A549 (cell line): ENCODE measurements around the gene PFKFB4.
"Not testable (repeated sequence)": the region's sequence is repeated elsewhere in the genome, so short reads cannot be mapped to it uniquely, and the experiment has no call there.

Experiments
- EP300 ChIP-seq, 2 experiments: fragments of >200 bp; sonication (Bioruptor Twin); formaldehyde crosslinking; IDR thresholded peaks; 2 replicates in 1 of 2; 3 replicates in 1 of 2; pipeline ENCODE4 v1.6.1; 2016 to 2017
- FOSB ChIP-seq: fragments of 250-450 bp; sonication (Bioruptor Pico); IDR thresholded peaks from 2 replicates; pipeline ENCODE4 v1.5.0; 2020; ENCODE audit warnings: mild to moderate bottlenecking, moderate library complexity
- HDAC2 ChIP-seq: fragments of 200-600 bp; sonication (generic); IDR thresholded peaks from 2 replicates; pipeline ENCODE4 v1.6.1; 2016
- JUNB ChIP-seq: fragments of >200 bp; sonication (Bioruptor Twin); formaldehyde crosslinking; IDR thresholded peaks from 2 replicates; pipeline ENCODE4 v1.6.1; 2016
- KDM1A ChIP-seq: fragments of 200-600 bp; sonication (generic); IDR thresholded peaks from 2 replicates; pipeline ENCODE4 v1.6.1; 2016; ENCODE audit warnings: low read depth, mild to moderate bottlenecking
- PHF8 ChIP-seq: fragments of 200-600 bp; sonication (generic); IDR thresholded peaks from 2 replicates; pipeline ENCODE4 v1.6.1; 2016; ENCODE audit warnings: low read depth, mild to moderate bottlenecking, antibody characterized with exemption, moderate library complexity, borderline replicate concordance
- POLR2A ChIP-seq: IDR thresholded peaks from 2 replicates; pipeline ENCODE4 v1.6.1; 2012; ENCODE audit warnings: mild to moderate bottlenecking, low read length
- RNF2 ChIP-seq: fragments of 200-600 bp; sonication (generic); IDR thresholded peaks from 2 replicates; pipeline ENCODE4 v1.6.1; 2016; ENCODE audit warnings: low read depth, mild to moderate bottlenecking, antibody characterized with exemption, moderate library complexity, borderline replicate concordance
- TF ChIP-seq, protein P1 (sequence below): fragments of 250-450 bp; sonication (Bioruptor Pico); IDR thresholded peaks from 2 replicates; pipeline ENCODE4 v1.5.0; 2021; ENCODE audit warnings: mild to moderate bottlenecking, moderate library complexity, borderline replicate concordance
- TF ChIP-seq, protein P2 (sequence below): fragments of 200-600 bp; sonication (generic); IDR thresholded peaks from 2 replicates; pipeline ENCODE4 v1.6.1; 2016; ENCODE audit warnings: antibody characterized with exemption, mild to moderate bottlenecking, moderate library complexity
- TF ChIP-seq, protein P3 (sequence below): fragments of >200 bp; sonication (Bioruptor Twin); formaldehyde crosslinking; IDR thresholded peaks from 3 replicates; pipeline ENCODE4 v1.5.1; 2016
- TF ChIP-seq, protein P4 (sequence below): fragments of 450-650 bp; IDR thresholded peaks from 2 replicates; pipeline ENCODE4 v1.6.1; 2014; ENCODE audit warnings: antibody characterized with exemption

DNA sequence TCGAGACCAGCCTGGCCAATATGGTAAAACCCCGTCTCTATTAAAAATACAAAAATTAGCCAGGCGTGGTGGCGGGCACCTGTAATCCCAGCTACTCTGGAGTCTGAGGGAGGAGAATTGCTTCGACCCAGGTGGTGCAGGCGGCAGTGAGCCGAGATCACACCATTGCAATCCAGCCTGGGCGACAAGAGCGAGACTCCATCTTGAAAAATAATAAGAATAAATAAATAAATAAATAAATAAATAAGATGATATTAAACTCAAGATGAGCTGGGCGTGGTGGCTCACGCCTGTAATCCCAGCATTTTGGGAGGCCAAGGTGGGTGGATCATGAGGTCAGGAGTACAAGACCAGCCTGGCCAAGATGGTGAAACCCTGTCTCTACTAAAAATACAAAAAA is 75.7 kb downstream of the PFKFB4 start:
- TF ChIP-seq FOSB (CRISPR knock-in tag); EP300 (IDR thresholded peaks at IDR 0.05); PHF8; KDM1A; POLR2A; HDAC2; RNF2; JUNB: not testable (repeated sequence)
- TF ChIP-seq, protein P1, sequence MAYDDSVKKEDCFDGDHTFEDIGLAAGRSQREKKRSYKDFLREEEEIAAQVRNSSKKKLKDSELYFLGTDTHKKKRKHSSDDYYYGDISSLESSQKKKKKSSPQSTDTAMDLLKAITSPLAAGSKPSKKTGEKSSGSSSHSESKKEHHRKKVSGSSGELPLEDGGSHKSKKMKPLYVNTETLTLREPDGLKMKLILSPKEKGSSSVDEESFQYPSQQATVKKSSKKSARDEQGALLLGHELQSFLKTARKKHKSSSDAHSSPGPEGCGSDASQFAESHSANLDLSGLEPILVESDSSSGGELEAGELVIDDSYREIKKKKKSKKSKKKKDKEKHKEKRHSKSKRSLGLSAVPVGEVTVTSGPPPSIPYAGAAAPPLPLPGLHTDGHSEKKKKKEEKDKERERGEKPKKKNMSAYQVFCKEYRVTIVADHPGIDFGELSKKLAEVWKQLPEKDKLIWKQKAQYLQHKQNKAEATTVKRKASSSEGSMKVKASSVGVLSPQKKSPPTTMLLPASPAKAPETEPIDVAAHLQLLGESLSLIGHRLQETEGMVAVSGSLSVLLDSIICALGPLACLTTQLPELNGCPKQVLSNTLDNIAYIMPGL (CRISPR knock-in tag), result not testable (repeated sequence)
- TF ChIP-seq, protein P2, sequence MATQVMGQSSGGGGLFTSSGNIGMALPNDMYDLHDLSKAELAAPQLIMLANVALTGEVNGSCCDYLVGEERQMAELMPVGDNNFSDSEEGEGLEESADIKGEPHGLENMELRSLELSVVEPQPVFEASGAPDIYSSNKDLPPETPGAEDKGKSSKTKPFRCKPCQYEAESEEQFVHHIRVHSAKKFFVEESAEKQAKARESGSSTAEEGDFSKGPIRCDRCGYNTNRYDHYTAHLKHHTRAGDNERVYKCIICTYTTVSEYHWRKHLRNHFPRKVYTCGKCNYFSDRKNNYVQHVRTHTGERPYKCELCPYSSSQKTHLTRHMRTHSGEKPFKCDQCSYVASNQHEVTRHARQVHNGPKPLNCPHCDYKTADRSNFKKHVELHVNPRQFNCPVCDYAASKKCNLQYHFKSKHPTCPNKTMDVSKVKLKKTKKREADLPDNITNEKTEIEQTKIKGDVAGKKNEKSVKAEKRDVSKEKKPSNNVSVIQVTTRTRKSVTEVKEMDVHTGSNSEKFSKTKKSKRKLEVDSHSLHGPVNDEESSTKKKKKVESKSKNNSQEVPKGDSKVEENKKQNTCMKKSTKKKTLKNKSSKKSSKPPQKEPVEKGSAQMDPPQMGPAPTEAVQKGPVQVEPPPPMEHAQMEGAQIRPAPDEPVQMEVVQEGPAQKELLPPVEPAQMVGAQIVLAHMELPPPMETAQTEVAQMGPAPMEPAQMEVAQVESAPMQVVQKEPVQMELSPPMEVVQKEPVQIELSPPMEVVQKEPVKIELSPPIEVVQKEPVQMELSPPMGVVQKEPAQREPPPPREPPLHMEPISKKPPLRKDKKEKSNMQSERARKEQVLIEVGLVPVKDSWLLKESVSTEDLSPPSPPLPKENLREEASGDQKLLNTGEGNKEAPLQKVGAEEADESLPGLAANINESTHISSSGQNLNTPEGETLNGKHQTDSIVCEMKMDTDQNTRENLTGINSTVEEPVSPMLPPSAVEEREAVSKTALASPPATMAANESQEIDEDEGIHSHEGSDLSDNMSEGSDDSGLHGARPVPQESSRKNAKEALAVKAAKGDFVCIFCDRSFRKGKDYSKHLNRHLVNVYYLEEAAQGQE, result not testable (repeated sequence)
- TF ChIP-seq, protein P3, sequence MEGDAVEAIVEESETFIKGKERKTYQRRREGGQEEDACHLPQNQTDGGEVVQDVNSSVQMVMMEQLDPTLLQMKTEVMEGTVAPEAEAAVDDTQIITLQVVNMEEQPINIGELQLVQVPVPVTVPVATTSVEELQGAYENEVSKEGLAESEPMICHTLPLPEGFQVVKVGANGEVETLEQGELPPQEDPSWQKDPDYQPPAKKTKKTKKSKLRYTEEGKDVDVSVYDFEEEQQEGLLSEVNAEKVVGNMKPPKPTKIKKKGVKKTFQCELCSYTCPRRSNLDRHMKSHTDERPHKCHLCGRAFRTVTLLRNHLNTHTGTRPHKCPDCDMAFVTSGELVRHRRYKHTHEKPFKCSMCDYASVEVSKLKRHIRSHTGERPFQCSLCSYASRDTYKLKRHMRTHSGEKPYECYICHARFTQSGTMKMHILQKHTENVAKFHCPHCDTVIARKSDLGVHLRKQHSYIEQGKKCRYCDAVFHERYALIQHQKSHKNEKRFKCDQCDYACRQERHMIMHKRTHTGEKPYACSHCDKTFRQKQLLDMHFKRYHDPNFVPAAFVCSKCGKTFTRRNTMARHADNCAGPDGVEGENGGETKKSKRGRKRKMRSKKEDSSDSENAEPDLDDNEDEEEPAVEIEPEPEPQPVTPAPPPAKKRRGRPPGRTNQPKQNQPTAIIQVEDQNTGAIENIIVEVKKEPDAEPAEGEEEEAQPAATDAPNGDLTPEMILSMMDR, result not testable (repeated sequence)
- TF ChIP-seq, protein P4, sequence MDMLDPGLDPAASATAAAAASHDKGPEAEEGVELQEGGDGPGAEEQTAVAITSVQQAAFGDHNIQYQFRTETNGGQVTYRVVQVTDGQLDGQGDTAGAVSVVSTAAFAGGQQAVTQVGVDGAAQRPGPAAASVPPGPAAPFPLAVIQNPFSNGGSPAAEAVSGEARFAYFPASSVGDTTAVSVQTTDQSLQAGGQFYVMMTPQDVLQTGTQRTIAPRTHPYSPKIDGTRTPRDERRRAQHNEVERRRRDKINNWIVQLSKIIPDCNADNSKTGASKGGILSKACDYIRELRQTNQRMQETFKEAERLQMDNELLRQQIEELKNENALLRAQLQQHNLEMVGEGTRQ, result not testable (repeated sequence)
